Stimulated activated CD8-positive, alpha-beta memory T cell treated with anti-CD3 and anti-CD28 coated beads, Interleukin-4, amount 100 ng/mL, for 4 hours (primary cell): ENCODE data around the gene FAM72A.
A peak's percentile ranks its signal among the peaks of the same experiment; 100 is the strongest.
"Not testable (repeated sequence)": the region's sequence is repeated elsewhere in the genome, so short reads cannot be mapped to it uniquely, and the experiment has no call there.

Source experiments
- DNase-seq, 2 donors: peaks; one replicate each; pipeline ENCODE4 v3.0.0-alpha.2; 2020; ENCODE audit warnings: low read depth in 2 of 2, low spot score in 1 of 2

The FAM72A gene

DNA sequence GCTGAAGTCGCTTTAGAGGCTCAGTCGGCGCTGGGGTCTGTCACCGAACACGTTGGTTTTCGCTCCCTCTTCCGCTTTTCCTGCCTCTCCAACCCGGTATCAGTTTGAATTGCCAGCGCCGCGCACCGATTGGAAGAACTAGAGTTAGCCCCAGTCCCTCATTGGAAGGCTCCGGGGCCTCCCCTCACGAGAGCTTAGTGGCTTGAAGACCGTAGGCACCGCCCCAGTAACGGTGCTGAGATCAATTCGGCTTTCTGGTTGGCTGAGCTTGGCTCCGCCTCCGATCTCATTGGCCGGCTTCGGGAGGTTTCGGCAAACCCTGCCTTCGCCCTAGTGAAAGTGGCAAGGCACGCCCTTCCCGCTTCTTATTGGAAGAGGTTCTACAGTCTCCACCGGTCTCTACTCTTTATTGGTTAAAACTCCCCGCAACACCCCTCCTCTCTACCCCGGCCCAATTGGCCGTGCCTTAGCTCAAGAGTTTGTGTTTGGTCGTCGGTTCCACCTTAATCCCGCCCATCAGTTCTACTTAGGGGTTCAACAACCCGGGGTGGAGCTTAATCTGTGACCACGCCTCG is at the start of gene FAM72A:
Gene FAM72A, minus strand, starts transcription at position 51 of the 575 bp plus-strand sequence. CDS start 814 bp downstream, outside the sequence.
- DNase-seq: peak; percentile 86 to 95

- DNase-seq: not testable (repeated sequence)
Observed at GRCh38 chr1:206250953-206251681, 48.5 kb upstream of the FAM72A start.

- DNase-seq: not testable (repeated sequence)
Observed at GRCh38 chr1:206246129-206246886, 43.7 kb upstream of the FAM72A start.

- not testable (repeated sequence) for DNase-seq
Observed at GRCh38 chr1:206245479-206245878, 42.8 kb upstream of the FAM72A start.

DNA sequence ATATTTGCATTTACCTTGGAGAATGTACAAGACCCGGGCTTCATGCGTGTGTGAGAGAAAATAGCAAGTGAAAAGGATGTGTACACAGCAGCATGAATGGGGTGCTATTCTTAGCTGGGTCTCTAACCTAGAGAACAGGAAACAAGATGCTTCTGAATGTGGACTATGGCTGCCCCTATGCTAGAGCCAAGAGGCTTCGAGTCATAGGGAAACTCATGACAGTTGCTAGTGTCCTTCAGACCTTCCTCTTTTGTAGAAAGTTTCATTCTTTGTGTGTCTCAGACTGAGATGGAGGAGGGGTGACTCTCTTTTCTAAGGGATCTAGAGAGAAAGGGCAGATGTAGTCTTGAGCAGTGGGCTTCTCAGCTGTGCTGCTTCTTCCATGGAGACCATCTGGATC is 40.7 kb upstream of the FAM72A start:
- not testable (repeated sequence) for DNase-seq

DNA sequence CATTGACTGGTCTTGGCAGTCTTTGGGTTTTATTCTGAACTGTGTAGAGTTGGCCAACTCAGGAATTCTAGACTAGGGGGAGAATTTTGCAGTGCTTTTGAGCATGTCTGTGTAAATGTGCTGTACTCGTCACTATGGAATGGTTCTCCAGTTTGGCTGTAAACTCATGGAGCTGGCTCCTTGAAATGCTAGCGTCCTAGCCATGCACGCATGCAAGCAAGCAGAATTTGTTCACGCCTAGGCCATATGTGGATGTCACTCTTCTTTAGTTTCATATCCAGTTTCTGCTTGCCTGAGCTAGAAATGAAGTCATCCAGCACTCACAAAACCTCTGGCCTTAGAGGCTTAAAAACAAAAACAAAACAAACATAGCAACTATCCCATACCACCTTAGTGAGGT is 37.6 kb upstream of the FAM72A start:
- DNase-seq: not testable (repeated sequence)

GRCh38 chr1:206235190-206235589 is 32.6 kb upstream of the FAM72A start:
- not testable (repeated sequence) for DNase-seq

DNA sequence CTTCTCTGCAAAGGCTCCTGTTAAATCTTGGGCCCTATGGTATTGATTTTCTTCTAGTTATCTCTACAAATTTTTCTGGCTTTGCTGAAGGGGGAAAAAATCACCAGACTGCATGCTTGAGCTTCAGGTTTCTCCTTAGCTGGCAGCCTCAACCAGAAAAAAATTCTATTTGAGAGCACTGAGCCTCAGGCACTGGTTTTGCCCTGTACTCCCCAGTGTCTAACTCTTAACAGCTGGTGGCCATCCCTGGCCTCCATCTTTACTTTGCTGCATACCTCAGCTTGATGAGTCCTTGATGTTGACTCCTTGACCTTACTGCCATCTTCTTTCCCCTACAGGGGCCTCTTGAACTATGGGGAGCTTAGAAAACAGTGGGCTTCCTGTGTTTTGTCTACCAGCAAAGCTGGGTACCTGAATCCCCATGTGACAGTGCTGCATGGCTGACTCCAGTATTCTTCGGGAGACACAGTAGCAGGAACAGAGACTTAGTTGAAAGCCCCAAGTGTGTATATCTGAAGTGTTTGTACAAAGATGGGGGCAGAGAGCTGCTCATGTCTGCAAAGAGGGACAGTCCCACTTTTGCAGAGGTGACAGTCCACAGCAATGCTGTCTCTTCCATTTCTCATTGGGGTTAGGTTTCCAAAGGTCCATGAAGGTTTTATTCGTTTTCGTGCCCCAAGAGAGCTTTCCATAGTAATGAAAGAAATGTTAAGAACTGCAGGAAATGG is 31.7 kb upstream of the FAM72A start:
- not testable (repeated sequence) for DNase-seq

GRCh38 chr1:206232970-206233645 is 30.5 kb upstream of the FAM72A start:
- not testable (repeated sequence) for DNase-seq

DNA sequence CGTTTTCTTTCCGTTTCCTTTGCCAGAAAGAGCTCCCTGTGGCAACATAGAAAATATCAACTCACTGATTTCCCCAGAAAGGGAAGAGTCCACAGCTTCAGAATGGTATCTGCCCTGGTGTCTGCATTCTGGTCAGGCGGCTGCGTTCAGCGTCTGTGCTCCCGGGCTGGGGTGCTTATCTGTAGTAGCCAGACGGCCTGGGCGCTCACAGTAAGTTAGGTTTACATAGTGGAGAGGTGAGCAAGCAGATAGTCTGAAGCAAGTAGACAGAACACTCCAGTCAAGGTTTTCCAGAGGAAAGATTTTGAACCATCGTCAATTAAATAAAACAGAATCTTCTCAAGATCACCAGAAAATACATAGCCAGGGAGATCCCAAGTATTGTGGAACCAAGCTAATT is 29.4 kb upstream of the FAM72A start:
- DNase-seq: not testable (repeated sequence)

GRCh38 chr1:206229286-206229685 is 26.6 kb upstream of the FAM72A start:
- not testable (repeated sequence) for DNase-seq

DNA sequence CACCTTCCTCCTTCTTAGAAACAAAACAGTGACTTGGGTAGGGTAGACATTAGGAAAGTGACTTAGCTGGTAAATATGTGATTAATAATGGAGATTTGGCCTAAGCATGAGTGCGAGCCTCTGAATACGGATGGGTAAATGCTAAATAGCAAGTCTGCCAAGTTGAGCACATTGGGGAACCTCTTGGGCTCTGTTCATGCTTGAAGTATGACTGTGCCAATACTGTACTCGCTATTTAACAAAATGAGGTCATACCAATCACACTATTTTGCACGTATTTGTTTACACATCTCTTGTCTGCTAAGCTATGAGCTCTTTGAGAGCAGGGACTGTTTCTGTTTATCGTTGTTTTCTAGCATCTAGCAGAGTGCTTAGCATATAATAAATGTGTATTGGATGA is 24.2 kb upstream of the FAM72A start:
- not testable (repeated sequence) for DNase-seq

DNA sequence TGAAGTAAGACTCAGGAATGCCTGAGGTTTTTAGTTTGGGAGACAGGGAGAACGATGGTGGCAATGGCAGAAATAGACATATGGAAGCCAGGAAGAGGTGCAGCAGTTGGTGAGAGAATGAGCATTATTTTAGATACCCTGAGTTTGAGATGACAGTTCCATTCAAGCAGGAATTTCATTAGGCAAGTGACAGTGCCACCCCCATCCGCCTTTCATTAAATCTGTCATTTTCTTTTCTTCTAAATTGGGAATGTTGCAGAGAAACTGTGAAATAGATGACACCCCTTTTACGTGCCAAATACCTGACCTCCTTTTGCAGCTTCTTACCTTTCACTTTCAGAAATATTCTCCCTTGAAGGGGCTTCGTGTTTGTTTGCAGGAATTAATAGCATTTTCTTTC is 22.7 kb upstream of the FAM72A start:
- DNase-seq: not testable (repeated sequence)

- DNase-seq: not testable (repeated sequence)
Observed at GRCh38 chr1:206224190-206224776, 21.6 kb upstream of the FAM72A start.

GRCh38 chr1:206221585-206221984 is 18.9 kb upstream of the FAM72A start:
- DNase-seq: not testable (repeated sequence)

GRCh38 chr1:206220332-206221000 is 17.8 kb upstream of the FAM72A start:
- DNase-seq: not testable (repeated sequence)

- DNase-seq: not testable (repeated sequence)
Observed at GRCh38 chr1:206219514-206220331, 17.1 kb upstream of the FAM72A start.

DNA sequence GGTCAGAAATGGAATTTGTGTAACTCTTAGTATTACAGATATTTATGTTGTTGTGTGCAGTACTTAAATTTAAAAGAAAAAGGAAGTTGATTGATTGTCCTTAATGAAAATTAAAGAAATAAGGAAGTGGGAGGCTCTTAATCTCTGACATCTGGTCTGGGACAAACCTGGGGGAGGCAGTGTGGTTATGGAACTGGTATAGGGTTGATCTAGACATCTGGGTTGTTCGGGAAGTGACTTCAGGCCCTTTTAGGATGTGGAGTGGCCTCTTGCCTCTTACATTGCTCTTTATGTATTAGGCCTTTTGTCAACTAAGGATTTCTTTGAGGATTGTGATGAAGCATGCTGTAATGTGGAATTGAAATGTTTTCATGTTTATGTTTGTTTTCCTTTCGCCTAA is 16.1 kb upstream of the FAM72A start:
- not testable (repeated sequence) for DNase-seq

- DNase-seq: not testable (repeated sequence)
Observed at GRCh38 chr1:206218285-206218684, 15.6 kb upstream of the FAM72A start.
